ACC112 (cell line): ENCODE results near the gene FCSK.

Experiments
- H2AFZ ChIP-seq: fragments of 200-600 bp; sonication (generic); one replicate; pipeline ENCODE4 v1.6.0; 2017; ENCODE audit warnings: antibody characterized with exemption, low read length; ENCODE audit not compliant: unreplicated experiment
- H3K27ac ChIP-seq: fragments of 200-600 bp; sonication (generic); 2 replicates; pipeline ENCODE4 v1.5.1; 2014; ENCODE audit warnings: low read depth, mild to moderate bottlenecking, antibody characterized with exemption, low read length, moderate library complexity
- H3K27me3 ChIP-seq: fragments of 200-600 bp; sonication (generic); 2 replicates; pipeline ENCODE4 v1.6.1; 2014; ENCODE audit warnings: mild to moderate bottlenecking, antibody characterized with exemption, low read length, moderate library complexity, mixed read lengths; ENCODE audit not compliant: insufficient read depth
- H3K36me3 ChIP-seq: fragments of 200-600 bp; sonication (generic); 2 replicates; pipeline ENCODE4 v1.6.1; 2016; ENCODE audit warnings: mild to moderate bottlenecking, antibody characterized with exemption, low read length, moderate library complexity, mixed read lengths; ENCODE audit not compliant: insufficient read depth
- H3K4me1 ChIP-seq: fragments of 200-600 bp; sonication (generic); one replicate; pipeline ENCODE4 v1.6.1; 2016; ENCODE audit warnings: low read length, mixed read lengths; ENCODE audit not compliant: insufficient read depth, unreplicated experiment, control insufficient read depth
- H3K4me3 ChIP-seq: fragments of 200-600 bp; sonication (generic); 2 replicates; pipeline ENCODE4 v1.5.1; 2014; ENCODE audit warnings: mild to moderate bottlenecking, low read depth, low read length
- H3K79me2 ChIP-seq: fragments of 200-600 bp; sonication (generic); one replicate; pipeline ENCODE4 v1.6.0; 2016; ENCODE audit warnings: low read length; ENCODE audit not compliant: control insufficient read depth, unreplicated experiment, insufficient read depth

FCSK gene

DNA sequence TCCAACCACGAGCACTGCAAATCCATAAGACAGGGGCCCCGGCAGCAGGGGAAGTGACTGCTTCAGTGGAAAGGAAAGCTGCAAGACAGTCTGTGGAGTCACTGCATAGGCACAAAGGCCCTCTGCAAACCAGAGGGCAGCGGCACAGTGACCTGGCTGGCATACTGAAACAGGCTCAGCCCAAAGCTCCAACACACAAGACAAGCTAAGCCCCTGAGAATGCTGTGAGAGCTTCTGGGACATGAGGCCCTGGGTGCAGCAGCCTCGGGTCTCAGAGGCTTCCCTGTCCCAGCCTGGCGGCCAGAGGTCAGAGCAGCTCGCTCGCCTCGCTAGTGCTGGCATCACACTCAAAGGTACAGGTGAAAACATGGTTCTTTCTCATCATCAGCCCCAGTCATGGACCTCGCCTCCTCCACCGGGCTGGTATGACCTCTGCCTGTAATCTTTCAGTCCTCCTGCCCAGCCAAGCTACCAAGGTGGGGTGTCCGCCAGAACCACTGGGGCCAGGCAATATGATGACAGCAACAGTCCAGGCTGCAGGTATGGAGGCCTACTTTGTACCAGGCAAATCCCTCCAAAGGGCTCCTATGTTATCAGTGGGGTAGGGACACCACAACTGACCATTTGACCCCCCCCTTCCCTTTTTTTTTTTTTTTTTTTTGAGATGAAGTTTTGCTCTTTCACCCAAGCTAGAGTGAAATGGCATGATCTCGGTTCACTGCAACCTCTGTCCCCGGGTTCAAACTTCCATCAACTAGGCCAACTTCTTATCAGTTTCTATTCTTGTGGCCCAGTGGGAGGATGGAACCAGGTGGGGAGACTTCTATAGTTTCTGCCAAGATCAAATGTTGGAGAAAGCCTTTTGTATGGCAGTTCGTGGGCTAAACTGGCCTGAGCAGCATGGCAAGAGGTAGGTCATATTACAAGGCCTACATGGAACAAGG lies 34.7 kb upstream of the FCSK start:
- Histone ChIP-seq H3K27me3 (no peaks in the 10 kb centered on the region), H3K4me3 (no peak overlapping the region), H3K79me2 (peaks cover 59% of the 10 kb centered on the region), H3K4me1 (peaks cover 19% of the 10 kb centered on the region), H2AFZ (no peak overlapping the region), H3K36me3 (peaks cover 2% of the 10 kb centered on the region; the same call in 1 of the 2 replicates), H3K27ac (no peak overlapping the region)

- H3K79me2 ChIP-seq = peaks cover 68% of the 10 kb centered on the region
- H3K36me3 ChIP-seq = peaks cover 4% of the 10 kb centered on the region; the same call in 1 of the 2 replicates
- H3K4me3 ChIP-seq = no peak overlapping the region
- no peak overlapping the region for H3K27ac ChIP-seq
- no peaks in the 10 kb centered on the region for H3K27me3 ChIP-seq
- peaks cover 19% of the 10 kb centered on the region for H3K4me1 ChIP-seq
- no peak overlapping the region for H2AFZ ChIP-seq
Measured at GRCh38 chr16:70421014-70421413, 33.4 kb upstream of the FCSK start.

DNA sequence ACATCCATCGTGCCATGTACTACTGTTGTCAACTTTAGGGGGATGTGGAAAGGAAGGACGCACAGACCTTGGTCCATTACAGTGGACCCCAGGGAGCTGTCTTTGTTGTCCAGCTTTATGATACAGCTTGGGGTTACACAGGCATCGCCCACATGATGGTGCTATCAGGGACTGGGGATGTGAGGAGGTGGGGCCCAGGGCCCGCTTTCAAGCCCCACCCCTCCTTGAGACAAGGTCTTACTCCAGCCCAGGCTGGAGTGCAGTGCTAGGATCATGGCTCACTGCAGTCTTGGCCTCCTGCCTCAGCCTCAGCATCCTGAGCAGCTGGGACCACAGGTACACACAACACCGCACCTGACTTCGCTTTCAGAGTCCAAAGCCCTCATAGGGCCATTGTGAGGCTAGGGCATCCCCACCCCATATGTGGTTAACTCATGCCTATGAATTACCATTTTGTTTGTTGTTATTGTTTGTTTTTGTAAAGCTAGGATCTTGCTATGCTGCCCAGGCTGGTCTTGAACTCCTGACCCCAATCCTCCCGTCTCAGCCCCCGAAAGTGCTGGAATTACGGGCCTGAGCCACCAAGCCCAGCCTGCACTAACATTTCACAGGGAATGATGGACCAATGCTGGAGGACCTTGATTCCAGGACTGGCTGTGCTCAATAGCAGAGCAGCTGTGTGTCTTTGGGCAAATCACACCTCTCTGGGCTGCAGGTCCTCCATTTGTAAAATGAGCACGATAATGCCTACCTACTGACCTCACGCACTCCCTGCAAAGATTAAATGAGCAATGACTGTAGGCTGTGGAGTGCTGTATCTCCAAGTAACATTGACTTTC lies 32.7 kb upstream of the FCSK start:
- Histone ChIP-seq H3K4me1 (peaks cover 19% of the 10 kb centered on the region), H3K79me2 (peaks cover 69% of the 10 kb centered on the region), H3K27me3 (no peaks in the 10 kb centered on the region), H2AFZ (no peak overlapping the region), H3K36me3 (peaks cover 4% of the 10 kb centered on the region; the same call in 1 of the 2 replicates), H3K4me3 (no peak overlapping the region), H3K27ac (no peak overlapping the region)

- Histone ChIP-seq H3K4me1 (peaks cover 21% of the 10 kb centered on the region), H3K79me2 (peaks cover 71% of the 10 kb centered on the region)
Measured at GRCh38 chr16:70422543-70422942, 31.9 kb upstream of the FCSK start.

DNA sequence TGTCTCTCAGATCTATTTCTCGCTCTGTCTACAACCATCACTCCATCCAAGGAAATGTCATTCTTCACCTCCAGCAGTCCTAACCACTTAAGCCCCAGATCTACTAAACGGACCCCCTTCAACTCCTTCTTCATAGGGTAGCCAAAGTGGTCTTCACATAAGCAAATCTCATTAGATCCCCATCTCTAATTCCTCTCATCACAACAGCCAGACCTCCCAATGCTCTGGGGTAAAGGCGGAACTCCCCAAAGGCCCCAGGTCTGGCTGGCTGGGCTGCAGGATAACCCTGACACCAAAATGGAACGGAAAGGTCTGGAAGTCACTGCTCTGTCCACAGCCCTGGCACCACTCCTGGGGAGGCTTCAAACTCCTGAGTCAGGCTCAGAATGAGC lies 26.6 kb upstream of the FCSK start:
- Histone ChIP-seq H3K4me1 (peaks cover 52% of the 10 kb centered on the region), H3K27ac (peak overlapping the region; percentile 91), H3K27me3 (no peaks in the 10 kb centered on the region), H3K36me3 (peaks cover 4% of the 10 kb centered on the region; the same call in 1 of the 2 replicates), H3K79me2 (peaks cover 59% of the 10 kb centered on the region), H2AFZ (no peak overlapping the region), H3K4me3 (peak overlapping the region; percentile 56; the same call in 1 of the 2 replicates)

More at GRCh38 chr16:70422543-70422942, 31.9 kb upstream of the FCSK start:
- Histone ChIP-seq H3K4me3 (no peak overlapping the region), H3K27ac (no peak overlapping the region), H2AFZ (no peak overlapping the region), H3K36me3 (peaks cover 4% of the 10 kb centered on the region; the same call in 1 of the 2 replicates), H3K27me3 (no peaks in the 10 kb centered on the region)

DNA sequence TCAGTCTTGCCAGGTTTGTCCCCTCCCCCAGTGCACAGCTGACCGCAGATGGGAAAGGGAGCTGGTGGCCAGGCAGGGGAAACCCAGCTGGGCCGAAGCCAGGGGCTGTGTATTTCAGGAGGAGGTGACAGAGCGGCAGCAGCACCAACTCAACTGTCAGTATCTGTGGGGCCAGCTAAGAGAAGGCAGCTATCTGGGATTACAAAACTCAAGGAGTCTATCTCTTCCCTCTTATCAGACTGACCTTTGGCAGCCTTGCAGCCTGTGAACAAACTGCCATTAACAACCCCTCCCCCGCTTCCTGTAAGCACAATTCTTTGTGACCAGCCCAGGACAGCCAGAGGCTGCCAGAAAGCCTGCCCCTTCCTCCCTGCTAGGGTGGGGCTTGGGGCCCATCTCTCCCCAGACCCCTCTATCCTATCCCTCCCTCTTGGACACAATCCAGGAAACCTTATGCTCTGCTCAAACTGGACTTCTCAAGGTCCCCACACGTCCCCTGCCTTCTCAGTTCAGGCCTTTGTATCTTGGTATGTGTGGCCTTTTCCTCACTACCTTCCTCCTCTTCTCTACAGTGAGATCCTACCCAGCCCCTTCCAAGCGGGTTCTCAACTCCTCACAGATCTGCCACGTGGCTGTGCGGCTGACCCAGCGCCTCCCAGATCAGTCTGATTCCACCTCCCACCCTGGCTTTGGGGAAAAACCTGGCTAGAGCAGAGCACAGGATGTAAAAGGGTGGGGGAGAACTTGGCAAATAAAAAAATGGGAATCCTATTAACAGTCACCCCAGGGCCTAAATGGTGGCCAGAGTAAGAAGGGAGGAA lies 26.0 kb upstream of the FCSK start:
- H3K36me3 ChIP-seq = peaks cover 4% of the 10 kb centered on the region; the same call in 1 of the 2 replicates
- H3K4me3 ChIP-seq = peak overlapping the region; percentile 56; the same call in 1 of the 2 replicates
- no peaks in the 10 kb centered on the region for H3K27me3 ChIP-seq
- peak overlapping the region; percentile 4 for H2AFZ ChIP-seq
- peaks cover 52% of the 10 kb centered on the region for H3K4me1 ChIP-seq
- H3K27ac ChIP-seq = peak overlapping the region; percentile 91
- H3K79me2 ChIP-seq = peaks cover 59% of the 10 kb centered on the region

- Histone ChIP-seq H2AFZ (no peak overlapping the region), H3K27me3 (no peaks in the 10 kb centered on the region), H3K79me2 (peaks cover 69% of the 10 kb centered on the region), H3K36me3 (peaks cover 8% of the 10 kb centered on the region; the same call in 1 of the 2 replicates), H3K4me1 (peaks cover 61% of the 10 kb centered on the region), H3K4me3 (no peak overlapping the region), H3K27ac (peak overlapping the region; percentile 66)
Measured at GRCh38 chr16:70429888-70430666, 24.3 kb upstream of the FCSK start.

DNA sequence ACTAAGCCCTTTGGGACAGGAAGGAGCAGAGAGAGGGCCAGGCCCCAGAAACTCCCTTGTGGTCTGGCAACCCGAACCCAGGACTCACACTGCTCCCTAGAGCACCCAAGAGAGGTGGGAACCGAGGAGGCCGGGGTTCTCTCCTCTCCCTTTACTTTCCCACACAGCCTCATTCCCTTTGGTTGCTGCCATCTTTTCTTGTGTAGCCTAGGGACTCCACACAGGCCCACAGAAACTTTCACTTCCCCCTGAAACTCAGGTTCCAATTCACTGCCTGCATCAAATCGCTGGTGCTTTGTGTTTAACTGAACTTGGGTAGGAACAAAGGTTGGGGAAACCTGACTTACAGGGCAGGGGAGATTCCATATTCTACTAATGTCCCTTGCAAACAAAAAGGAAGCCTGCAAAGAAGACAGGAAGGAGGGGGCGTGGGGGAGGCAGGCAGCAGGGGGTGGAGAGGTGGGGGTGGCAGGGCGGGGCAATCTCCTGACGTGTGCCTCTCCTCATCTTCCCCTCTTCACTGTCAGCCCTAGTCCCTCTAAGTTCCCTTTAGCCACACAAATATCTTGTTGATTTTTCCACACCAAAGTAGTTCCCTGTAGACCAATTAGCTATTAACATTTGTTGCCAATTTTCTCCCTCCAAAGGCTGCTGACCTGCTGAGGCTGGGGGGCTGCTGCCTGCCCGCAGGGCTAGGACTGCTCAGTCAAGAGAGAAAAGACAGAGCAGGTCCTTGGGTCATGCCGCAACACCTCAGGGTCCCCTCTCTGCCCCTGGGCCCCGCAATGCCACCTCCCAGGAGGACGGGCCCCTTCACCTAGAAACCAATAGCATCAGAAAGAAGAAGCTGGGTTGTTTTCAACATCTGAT lies 23.5 kb upstream of the FCSK start:
- Histone ChIP-seq H3K4me1 (peaks cover 61% of the 10 kb centered on the region), H3K4me3 (no peak overlapping the region), H2AFZ (no peak overlapping the region)

GRCh38 chr16:70432356-70432722 lies 22.1 kb upstream of the FCSK start:
- peaks cover 8% of the 10 kb centered on the region; the same call in 1 of the 2 replicates for H3K36me3 ChIP-seq
- no peak overlapping the region for H2AFZ ChIP-seq
- peaks cover 75% of the 10 kb centered on the region for H3K4me1 ChIP-seq
- H3K27ac ChIP-seq = peak overlapping the region; percentile 43; the same call in 1 of the 2 replicates
- no peak overlapping the region for H3K4me3 ChIP-seq
- peaks cover 72% of the 10 kb centered on the region for H3K79me2 ChIP-seq
- H3K27me3 ChIP-seq = no peaks in the 10 kb centered on the region

More for the DNA sequence above, 23.5 kb upstream of the FCSK start:
- Histone ChIP-seq H3K79me2 (peaks cover 66% of the 10 kb centered on the region), H3K27ac (peak overlapping the region; percentile 66), H3K27me3 (no peaks in the 10 kb centered on the region), H3K36me3 (peaks cover 8% of the 10 kb centered on the region; the same call in 1 of the 2 replicates)
